ENCODE measurements around the gene ITGBL1. TPM values are rescaled to one million over a fixed set of nuclear protein-coding genes. Genes with fewer than 3 reads are reported as not detected.

ITGBL1 gene
- total RNA-seq, 2 donors from 2014 or later = not detected

- no peak overlapping the region for H3K4me3 ChIP-seq (ENCODE audit: low read length)
- Mint-ChIP-seq H3K36me3 (ENCODE audit: low read depth) (no peaks in the 10 kb centered on the region), H3K4me3 (no peak overlapping the region), H3K4me1 (peaks cover 6% of the 10 kb centered on the region), H3K9me3 (no peaks in the 10 kb centered on the region), H3K27me3 (ENCODE audit: insufficient read depth) (no peaks in the 10 kb centered on the region), H3K27ac (no peak overlapping the region)
- H3K27me3 ChIP-seq (ENCODE audit: control insufficient read depth, insufficient read depth, low read length, poor library complexity, severe bottlenecking) = no peaks in the 10 kb centered on the region
- no peak for TF ChIP-seq CTCF (conservative IDR thresholded peaks at IDR 0.05)
- 88 to 94% methylated on average over 1 to 2 of the region's 2 CpGs for WGBS, 2 experiments (ENCODE audit: insufficient coverage in 1 of 2, insufficient read length in 1 of 2)
- no peaks in the 10 kb centered on the region for H3K4me1 ChIP-seq (ENCODE audit: control insufficient read depth, insufficient read depth, low read length)
- no peaks in the 10 kb centered on the region for H3K9me3 ChIP-seq (ENCODE audit: control insufficient read depth, low read length)
- no peaks in the 10 kb centered on the region for H3K36me3 ChIP-seq (ENCODE audit: control insufficient read depth, insufficient read depth, low read length)
- no peak overlapping the region for H3K27ac ChIP-seq (ENCODE audit: low read depth, low read length)
- DNase-seq = no peak
- no peak overlapping the region for H3K9ac ChIP-seq (ENCODE audit: extremely low read depth, low read length, poor library complexity, severe bottlenecking)
Observed at GRCh38 chr13:101634142-101634541, 181.7 kb downstream of the ITGBL1 start.

GRCh38 chr13:101639711-101640110 lies 187.2 kb downstream of the ITGBL1 start:
- no peaks in the 10 kb centered on the region for H3K9me3 Mint-ChIP-seq
- no peaks in the 10 kb centered on the region for H3K27me3 Mint-ChIP-seq (ENCODE audit: insufficient read depth)
- Histone ChIP-seq H3K27me3 (ENCODE audit: control insufficient read depth, insufficient read depth, low read length, poor library complexity, severe bottlenecking) (no peaks in the 10 kb centered on the region), H3K4me1 (ENCODE audit: control insufficient read depth, insufficient read depth, low read length) (no peaks in the 10 kb centered on the region), H3K9ac (ENCODE audit: extremely low read depth, low read length, poor library complexity, severe bottlenecking) (no peak overlapping the region), H3K9me3 (ENCODE audit: control insufficient read depth, low read length) (no peaks in the 10 kb centered on the region), H3K27ac (ENCODE audit: low read depth, low read length) (no peak overlapping the region), H3K36me3 (ENCODE audit: control insufficient read depth, insufficient read depth, low read length) (no peaks in the 10 kb centered on the region), H3K4me3 (ENCODE audit: low read length) (no peak overlapping the region)
- no peak overlapping the region for H3K4me3 Mint-ChIP-seq
- 100% methylated on average over 1 of the region's 1 CpG for WGBS, 2 experiments (ENCODE audit: insufficient coverage in 1 of 2, insufficient read length in 1 of 2)
- no peaks in the 10 kb centered on the region for H3K36me3 Mint-ChIP-seq (ENCODE audit: low read depth)
- H3K4me1 Mint-ChIP-seq = peaks cover under 1% of the 10 kb centered on the region
- TF ChIP-seq CTCF (conservative IDR thresholded peaks at IDR 0.05) = no peak
- H3K27ac Mint-ChIP-seq = no peak overlapping the region
- DNase-seq = no peak

GRCh38 chr13:101640788-101641400 lies 188.4 kb downstream of the ITGBL1 start:
- no peaks in the 10 kb centered on the region for H3K36me3 Mint-ChIP-seq (ENCODE audit: low read depth)
- no peak for TF ChIP-seq CTCF (conservative IDR thresholded peaks at IDR 0.05)
- no peaks in the 10 kb centered on the region for H3K36me3 ChIP-seq (ENCODE audit: control insufficient read depth, insufficient read depth, low read length)
- no peaks in the 10 kb centered on the region for H3K27me3 Mint-ChIP-seq (ENCODE audit: insufficient read depth)
- no peaks in the 10 kb centered on the region for H3K27me3 ChIP-seq (ENCODE audit: control insufficient read depth, insufficient read depth, low read length, poor library complexity, severe bottlenecking)
- no peaks in the 10 kb centered on the region for H3K9me3 Mint-ChIP-seq
- no peaks in the 10 kb centered on the region for H3K9me3 ChIP-seq (ENCODE audit: control insufficient read depth, low read length)
- 80 to 85% methylated on average over 1 of the region's 2 CpGs for WGBS, 2 experiments (ENCODE audit: insufficient coverage in 1 of 2, insufficient read length in 1 of 2)
- no peak overlapping the region for H3K27ac Mint-ChIP-seq
- no peak overlapping the region for H3K9ac ChIP-seq (ENCODE audit: extremely low read depth, low read length, poor library complexity, severe bottlenecking)
- no peaks in the 10 kb centered on the region for H3K4me1 ChIP-seq (ENCODE audit: control insufficient read depth, insufficient read depth, low read length)
- DNase-seq = no peak
- no peak overlapping the region for H3K4me3 ChIP-seq (ENCODE audit: low read length)
- H3K27ac ChIP-seq (ENCODE audit: low read depth, low read length) = no peak overlapping the region
- H3K4me3 Mint-ChIP-seq = no peak overlapping the region
- no peaks in the 10 kb centered on the region for H3K4me1 Mint-ChIP-seq

All from endodermal cell (in vitro differentiated cells).